HG02763 (cell line): Measurements from ENCODE around the gene KLHL29.

ENCODE experiments used
- ATAC-seq: cut with Tn5 transposase; IDR thresholded peaks from one replicate; pipeline ENCODE4 v1.9.1; 2021; ENCODE audit warnings: mild to moderate bottlenecking, moderate library complexity; ENCODE audit not compliant: unreplicated experiment

The KLHL29 gene

GRCh38 chr2:23366720-23367119, 18.3 kb upstream of the KLHL29 start:
- no peak for ATAC-seq

GRCh38 chr2:23367760-23368159, 17.2 kb upstream of the KLHL29 start:
- ATAC-seq = no peak

GRCh38 chr2:23373666-23374065, 11.3 kb upstream of the KLHL29 start:
- ATAC-seq = no peak

- no peak for ATAC-seq
Observed at GRCh38 chr2:23375448-23375847, 9.5 kb upstream of the KLHL29 start.

- no peak for ATAC-seq
Observed at GRCh38 chr2:23376075-23376474, 8.9 kb upstream of the KLHL29 start.

GRCh38 chr2:23376972-23377371, 8.0 kb upstream of the KLHL29 start:
- ATAC-seq = no peak

- no peak for ATAC-seq
Observed at GRCh38 chr2:23377771-23378170, 7.2 kb upstream of the KLHL29 start.

- ATAC-seq = no peak
Observed at GRCh38 chr2:23378496-23378895, 6.5 kb upstream of the KLHL29 start.

GRCh38 chr2:23379220-23379695, 5.7 kb upstream of the KLHL29 start:
- ATAC-seq = peak; percentile 45

GRCh38 chr2:23380562-23381065, 4.4 kb upstream of the KLHL29 start:
- peak; percentile 34 for ATAC-seq

GRCh38 chr2:23381084-23381483, 3.9 kb upstream of the KLHL29 start:
- no peak for ATAC-seq

GRCh38 chr2:23381485-23381884, 3.5 kb upstream of the KLHL29 start:
- ATAC-seq = no peak

GRCh38 chr2:23383100-23383499, 1.9 kb upstream of the KLHL29 start:
- no peak for ATAC-seq

- ATAC-seq = peak; percentile 27
Observed at GRCh38 chr2:23385351-23385747, 370 bp downstream of the KLHL29 start.

GRCh38 chr2:23385748-23386338, 864 bp downstream of the KLHL29 start:
- peak; percentile 17 for ATAC-seq

- ATAC-seq = no peak
Observed at GRCh38 chr2:23386339-23387220, 1.6 kb downstream of the KLHL29 start.

- no peak for ATAC-seq
Observed at GRCh38 chr2:23387221-23387550, 2.2 kb downstream of the KLHL29 start.

- ATAC-seq = no peak
Observed at GRCh38 chr2:23387845-23388244, 2.9 kb downstream of the KLHL29 start.

- ATAC-seq = no peak
Observed at GRCh38 chr2:23388294-23388693, 3.3 kb downstream of the KLHL29 start.

- ATAC-seq = no peak
Observed at GRCh38 chr2:23388756-23389514, 4.0 kb downstream of the KLHL29 start.

GRCh38 chr2:23390152-23390551, 5.2 kb downstream of the KLHL29 start:
- ATAC-seq = no peak
